Dendritic cell treated with granulocyte-macrophage colony-stimulating factor and Interleukin-4, amounts not matched to agents 40 ng/mL and 50 ng/mL, for 4 days (primary cell): ENCODE results near the gene CCNA2.

Source experiments
- H3K27ac Mint-ChIP-seq: one replicate; pipeline ENCODE4 v1.8.0; 2022; ENCODE audit warnings: mild to moderate bottlenecking, mixed read lengths
- H3K27me3 Mint-ChIP-seq: one replicate; pipeline ENCODE4 v1.8.0; 2022; ENCODE audit warnings: mild to moderate bottlenecking, mixed read lengths
- H3K36me3 Mint-ChIP-seq: one replicate; pipeline ENCODE4 v1.8.0; 2022; ENCODE audit warnings: low read depth, mixed read lengths
- H3K4me1 Mint-ChIP-seq: one replicate; pipeline ENCODE4 v1.8.0; 2022; ENCODE audit warnings: low read depth, mixed read lengths
- H3K4me3 Mint-ChIP-seq: one replicate; pipeline ENCODE4 v1.8.0; 2022; ENCODE audit warnings: mild to moderate bottlenecking, moderate library complexity, mixed read lengths
- H3K9me3 Mint-ChIP-seq: one replicate; pipeline ENCODE4 v1.8.0; 2022; ENCODE audit warnings: mixed read lengths
- intact Hi-C: fragments of 100-400 bp; cut with micrococcal nuclease; formaldehyde crosslinking; loops from one replicate; pipeline ENCODE4 v1.15.0; 2022

The CCNA2 gene

DNA sequence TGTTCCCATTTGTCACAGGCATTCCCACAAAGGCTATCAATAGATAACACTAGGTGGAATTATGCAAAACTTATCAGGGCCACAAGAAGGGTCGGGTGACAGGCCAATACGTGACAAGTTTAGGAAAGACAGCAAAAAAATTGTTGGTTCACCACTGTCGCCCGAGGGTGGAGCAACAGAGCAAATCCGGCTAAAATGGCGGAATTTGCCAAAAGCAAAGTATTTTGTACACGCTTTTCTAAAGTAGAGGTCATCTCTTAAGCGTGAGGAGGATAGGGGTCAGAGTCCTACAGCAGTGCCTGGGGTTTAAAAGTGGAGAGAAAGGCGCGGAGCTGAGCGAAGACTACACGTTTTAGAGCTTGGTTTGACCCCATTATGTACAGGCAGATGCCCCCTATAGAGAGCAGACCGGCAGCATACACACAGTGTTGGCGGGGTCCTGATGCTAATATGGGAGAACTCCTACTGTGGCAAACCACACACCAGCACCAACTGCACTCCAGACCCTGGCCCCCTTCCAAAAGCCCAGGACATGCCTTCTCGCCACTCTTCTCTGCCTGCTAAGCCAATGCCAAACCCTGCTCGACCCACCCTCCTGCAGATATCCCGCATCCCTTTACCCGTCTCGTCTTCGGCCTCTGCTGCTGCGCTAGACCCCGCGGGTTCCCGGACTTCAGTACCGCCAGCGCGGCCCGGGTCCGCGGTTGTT lies 733 bp downstream of the CCNA2 start:
- intact Hi-C loops: loop anchor here (1.0 to 5.0 kb wide), 2 partner anchors 22 to 126 kb away; partner anchors contain the start of genes ANXA5 and EXOSC9

DNA sequence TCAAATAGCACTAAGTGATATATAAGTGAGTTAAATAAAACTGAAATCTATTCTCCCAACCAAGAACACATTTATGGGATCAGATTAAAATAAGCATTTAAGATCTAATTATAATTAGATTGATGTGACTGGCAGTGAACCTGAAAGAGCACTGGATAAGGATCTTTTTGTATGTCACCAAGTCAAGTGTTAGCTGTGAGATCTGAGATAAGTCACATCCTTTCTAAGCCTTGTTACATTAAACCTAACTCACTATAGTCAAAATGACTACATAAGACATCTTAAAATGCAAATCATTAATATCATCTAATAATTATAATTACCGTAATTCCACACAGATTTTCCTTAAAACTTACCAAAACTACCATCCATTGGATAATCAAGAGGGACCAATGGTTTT lies 1.6 kb downstream of the CCNA2 start:
- intact Hi-C loops: loop anchor here (5.0 kb wide), 1 partner anchor 125 kb away; the partner anchor contains the start of gene ANXA5
- no peak overlapping the region for H3K27ac Mint-ChIP-seq

More for the DNA sequence above, 733 bp downstream of the CCNA2 start:
- peaks cover 15% of the 10 kb centered on the region for H3K36me3 Mint-ChIP-seq
- no peaks in the 10 kb centered on the region for H3K27me3 Mint-ChIP-seq
- H3K9me3 Mint-ChIP-seq: no peaks in the 10 kb centered on the region
- H3K4me3 Mint-ChIP-seq: peak overlapping the region; percentile 96
- H3K4me1 Mint-ChIP-seq: peaks cover 19% of the 10 kb centered on the region
- peak overlapping the region; percentile 75 for H3K27ac Mint-ChIP-seq

DNA sequence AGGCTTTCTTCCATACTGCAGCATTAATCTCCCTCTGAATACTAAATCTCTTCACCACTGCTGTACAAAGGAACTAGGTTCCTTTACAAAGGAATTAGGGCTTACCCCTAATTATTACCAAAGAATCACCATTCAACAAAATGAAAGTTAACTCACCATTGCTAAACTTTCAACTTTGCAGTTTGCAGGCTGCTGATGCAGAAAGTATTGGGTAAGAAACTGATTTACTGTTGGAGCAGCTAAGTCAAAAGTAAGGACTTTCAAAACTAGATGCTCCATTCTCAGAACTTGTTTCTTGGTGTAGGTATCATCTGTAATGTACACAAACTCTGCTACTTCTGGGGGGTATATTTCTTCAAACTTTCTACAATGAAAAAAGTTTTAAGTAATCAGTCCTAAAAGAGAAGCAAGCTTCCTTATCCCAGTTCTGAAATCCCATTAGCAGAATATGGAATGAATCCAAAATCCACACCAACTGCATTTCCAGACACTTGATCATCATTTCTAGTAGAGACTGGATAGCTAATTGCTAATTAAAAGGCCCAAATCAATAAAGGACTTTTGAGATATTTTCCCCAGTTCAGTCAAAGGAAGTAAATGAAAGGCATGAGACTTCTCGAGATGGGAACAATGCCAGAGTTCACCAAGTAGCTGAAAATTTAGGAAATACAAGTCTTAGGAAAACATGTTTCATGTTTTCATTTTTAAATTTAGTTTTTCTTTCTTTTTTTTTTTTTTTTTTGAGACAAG lies 4.3 kb downstream of the CCNA2 start:
- intact Hi-C loops: no loop called here
- H3K4me1 Mint-ChIP-seq: peaks cover 19% of the 10 kb centered on the region
- H3K4me3 Mint-ChIP-seq: no peak overlapping the region

More for the DNA sequence above, 1.6 kb downstream of the CCNA2 start:
- Mint-ChIP-seq H3K36me3 (peaks cover 21% of the 10 kb centered on the region), H3K4me3 (no peak overlapping the region), H3K27me3 (no peaks in the 10 kb centered on the region), H3K9me3 (no peaks in the 10 kb centered on the region), H3K4me1 (peaks cover 19% of the 10 kb centered on the region)

GRCh38 chr4:121818215-121818614 lies 5.5 kb downstream of the CCNA2 start:
- Mint-ChIP-seq H3K9me3 (no peaks in the 10 kb centered on the region), H3K36me3 (peaks cover 25% of the 10 kb centered on the region), H3K4me3 (no peak overlapping the region), H3K27me3 (no peaks in the 10 kb centered on the region), H3K4me1 (peaks cover 15% of the 10 kb centered on the region), H3K27ac (no peak overlapping the region)
- intact Hi-C loops: no loop called here

More for the DNA sequence above, 4.3 kb downstream of the CCNA2 start:
- no peaks in the 10 kb centered on the region for H3K27me3 Mint-ChIP-seq
- no peaks in the 10 kb centered on the region for H3K9me3 Mint-ChIP-seq
- peaks cover 21% of the 10 kb centered on the region for H3K36me3 Mint-ChIP-seq
- H3K27ac Mint-ChIP-seq: no peak overlapping the region

GRCh38 chr4:121817701-121818100 lies 6.0 kb downstream of the CCNA2 start:
- H3K9me3 Mint-ChIP-seq: no peaks in the 10 kb centered on the region
- peaks cover 26% of the 10 kb centered on the region for H3K36me3 Mint-ChIP-seq
- no peaks in the 10 kb centered on the region for H3K27me3 Mint-ChIP-seq
- no peak overlapping the region for H3K27ac Mint-ChIP-seq
- H3K4me3 Mint-ChIP-seq: no peak overlapping the region
- intact Hi-C loops: no loop called here
- H3K4me1 Mint-ChIP-seq: peaks cover 10% of the 10 kb centered on the region

- Mint-ChIP-seq H3K4me3 (no peak overlapping the region), H3K36me3 (peaks cover 32% of the 10 kb centered on the region), H3K4me1 (peaks cover 5% of the 10 kb centered on the region), H3K27ac (no peak overlapping the region), H3K27me3 (no peaks in the 10 kb centered on the region), H3K9me3 (no peaks in the 10 kb centered on the region)
- intact Hi-C loops: no loop called here
Observed at GRCh38 chr4:121817006-121817405, 6.7 kb downstream of the CCNA2 start.

- peaks cover 5% of the 10 kb centered on the region for H3K4me1 Mint-ChIP-seq
- H3K36me3 Mint-ChIP-seq: peaks cover 48% of the 10 kb centered on the region
- no peak overlapping the region for H3K4me3 Mint-ChIP-seq
- H3K27me3 Mint-ChIP-seq: no peaks in the 10 kb centered on the region
- H3K9me3 Mint-ChIP-seq: no peaks in the 10 kb centered on the region
- H3K27ac Mint-ChIP-seq: no peak overlapping the region
- intact Hi-C loops: no loop called here
Observed at GRCh38 chr4:121814756-121815155, 8.9 kb downstream of the CCNA2 start.

DNA sequence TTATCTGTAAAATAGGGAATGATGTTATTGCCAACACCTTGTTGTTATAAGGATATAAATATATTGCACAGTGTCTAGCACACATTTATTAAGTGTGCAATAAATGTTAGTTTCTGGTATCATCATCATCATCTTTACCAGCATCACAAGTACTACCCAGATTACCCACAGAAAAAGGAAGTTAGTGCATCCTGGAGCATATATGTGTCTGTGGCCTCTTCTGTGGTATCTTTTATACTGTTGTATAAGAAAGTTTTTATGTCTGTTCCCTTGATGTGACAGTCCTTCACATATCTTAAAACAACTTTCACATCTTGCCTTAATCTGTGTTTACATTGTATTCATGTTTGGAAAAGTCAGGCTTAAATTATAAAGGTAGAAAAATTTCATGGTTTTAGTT lies 12.6 kb downstream of the CCNA2 start:
- no peak overlapping the region for H3K4me3 Mint-ChIP-seq
- no peaks in the 10 kb centered on the region for H3K4me1 Mint-ChIP-seq
- intact Hi-C loops: no loop called here
- no peaks in the 10 kb centered on the region for H3K9me3 Mint-ChIP-seq
- no peaks in the 10 kb centered on the region for H3K27me3 Mint-ChIP-seq
- peaks cover 67% of the 10 kb centered on the region for H3K36me3 Mint-ChIP-seq
- no peak overlapping the region for H3K27ac Mint-ChIP-seq

DNA sequence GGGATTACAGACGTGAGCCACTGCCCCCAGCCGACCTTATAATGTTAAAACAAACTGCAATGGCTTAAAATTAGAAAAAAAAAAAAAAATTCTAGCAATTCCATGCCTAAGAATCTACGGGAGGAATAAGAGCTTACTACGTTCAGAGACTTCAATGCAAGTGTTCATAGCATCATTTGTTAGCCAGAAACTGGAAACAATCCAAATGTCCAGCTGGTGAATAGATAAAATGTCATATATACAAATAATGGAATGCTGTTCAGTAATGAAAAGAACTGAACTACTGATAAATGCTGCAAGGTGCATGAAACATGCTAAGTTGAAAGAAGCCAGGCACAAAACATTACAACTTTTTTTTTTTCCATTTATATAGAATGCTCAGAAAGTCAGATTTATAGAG lies 17.3 kb downstream of the CCNA2 start:
- intact Hi-C loops: no loop called here
- no peak overlapping the region for H3K4me3 Mint-ChIP-seq
- H3K27me3 Mint-ChIP-seq: no peaks in the 10 kb centered on the region
- peaks cover 73% of the 10 kb centered on the region for H3K36me3 Mint-ChIP-seq
- no peaks in the 10 kb centered on the region for H3K9me3 Mint-ChIP-seq
- H3K27ac Mint-ChIP-seq: no peak overlapping the region
- peaks cover 6% of the 10 kb centered on the region for H3K4me1 Mint-ChIP-seq

GRCh38 chr4:121801715-121802075 lies 22.0 kb downstream of the CCNA2 start:
- Mint-ChIP-seq H3K4me1 (peaks cover 18% of the 10 kb centered on the region), H3K9me3 (no peaks in the 10 kb centered on the region), H3K27me3 (no peaks in the 10 kb centered on the region), H3K27ac (peak overlapping the region; percentile 89), H3K4me3 (peak overlapping the region; percentile 83), H3K36me3 (peaks cover 36% of the 10 kb centered on the region)
- intact Hi-C loops: loop anchor here (1.0 to 5.0 kb wide), 3 partner anchors 22 to 351 kb away; partner anchors contain the start of genes ANXA5, BLTP1 and CCNA2

GRCh38 chr4:121800961-121801714 lies 22.5 kb downstream of the CCNA2 start, which contains the start of gene EXOSC9:
Gene EXOSC9, plus strand, starts transcription at chr4:121801323. Its CDS starts 102 bp downstream, at chr4:121801425.
- peaks cover 30% of the 10 kb centered on the region for H3K36me3 Mint-ChIP-seq
- peaks cover 18% of the 10 kb centered on the region for H3K4me1 Mint-ChIP-seq
- H3K27me3 Mint-ChIP-seq: peaks cover 2% of the 10 kb centered on the region
- intact Hi-C loops: loop anchor here (1.0 to 5.0 kb wide), 3 partner anchors 22 to 351 kb away; partner anchors contain the start of genes ANXA5, BLTP1 and CCNA2
- H3K9me3 Mint-ChIP-seq: no peaks in the 10 kb centered on the region
- H3K27ac Mint-ChIP-seq: peak within 1 kb of the TSS; percentile 89
- H3K4me3 Mint-ChIP-seq: peak within 1 kb of the TSS; percentile 83

DNA sequence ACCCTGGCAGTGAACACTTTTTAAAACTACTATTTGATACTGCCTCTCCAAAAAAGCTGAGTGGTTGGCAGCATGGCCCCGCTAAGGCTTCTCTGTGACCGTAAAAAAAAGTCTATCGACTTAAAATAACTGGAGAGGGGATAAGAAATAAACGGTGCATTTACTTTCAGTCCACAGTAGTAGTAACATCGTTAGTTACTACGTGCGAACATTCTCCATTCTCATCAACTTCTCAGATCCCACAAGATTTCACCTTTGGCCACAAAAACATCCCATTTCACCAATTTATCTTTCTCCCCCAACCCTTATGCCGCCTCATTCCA lies 23.1 kb downstream of the CCNA2 start:
- intact Hi-C loops: loop anchor here (5.0 kb wide), 1 partner anchor 352 kb away; the partner anchor contains the start of gene BLTP1

DNA sequence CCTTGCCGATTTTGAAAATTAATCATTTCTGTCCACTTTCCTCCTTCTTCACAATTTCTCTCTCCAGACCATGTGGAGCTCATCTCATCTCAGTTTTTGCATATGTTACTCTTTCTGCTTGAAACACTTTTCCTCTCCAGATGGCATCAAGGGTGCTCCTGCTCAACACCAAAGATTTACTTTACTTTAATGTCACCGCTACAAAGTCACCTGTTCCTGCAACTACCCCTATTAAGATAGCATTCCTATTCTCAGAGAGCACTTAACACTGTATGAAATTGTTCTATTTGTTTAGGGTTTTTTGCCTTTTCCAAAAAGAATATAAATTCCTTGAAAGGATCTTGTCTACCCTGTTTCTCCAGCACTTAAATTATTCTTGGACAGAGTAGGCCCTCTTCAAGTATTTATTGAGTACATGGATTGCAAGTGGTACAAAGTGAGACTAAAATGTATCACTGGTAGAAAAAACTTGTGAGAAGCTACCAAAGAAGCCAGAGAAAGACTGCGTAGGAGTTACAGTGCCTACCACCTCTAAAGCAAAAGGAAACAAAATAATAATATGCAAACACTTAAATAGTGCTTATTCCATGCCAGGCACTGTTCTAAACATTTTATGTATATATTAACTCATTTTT lies 23.7 kb downstream of the CCNA2 start:
- Mint-ChIP-seq H3K27ac (no peak overlapping the region), H3K4me3 (no peak overlapping the region), H3K4me1 (peaks cover 18% of the 10 kb centered on the region), H3K36me3 (peaks cover 19% of the 10 kb centered on the region), H3K9me3 (no peaks in the 10 kb centered on the region), H3K27me3 (peaks cover 9% of the 10 kb centered on the region)
- intact Hi-C loops: loop anchor here (5.0 kb wide), 1 partner anchor 352 kb away; the partner anchor contains the start of gene BLTP1

More for the DNA sequence above, 23.1 kb downstream of the CCNA2 start:
- H3K4me3 Mint-ChIP-seq: peak overlapping the region; percentile 83
- H3K36me3 Mint-ChIP-seq: peaks cover 25% of the 10 kb centered on the region
- peaks cover 18% of the 10 kb centered on the region for H3K4me1 Mint-ChIP-seq
- no peaks in the 10 kb centered on the region for H3K9me3 Mint-ChIP-seq
- H3K27me3 Mint-ChIP-seq: peaks cover 5% of the 10 kb centered on the region
- peak overlapping the region; percentile 89 for H3K27ac Mint-ChIP-seq
